GM12892 (cell line): ENCODE results near the gene PDGFRA. TPM values are rescaled to one million over a fixed set of nuclear protein-coding genes. Genes with fewer than 3 reads are reported as not detected.

Source experiments
- DNase-seq: peaks from one replicate; pipeline ENCODE4 v3.0.0; 2011; ENCODE audit not compliant: insufficient read length
- FAIRE-seq: peaks from 2 replicates; lab custom pipeline; 2011; peaks lifted over from hg19 to GRCh38; lab: Jason Lieb, UNC
- POLR2A ChIP-seq: IDR thresholded peaks from 2 replicates; pipeline ENCODE4 v1.6.1; 2011; ENCODE audit warnings: low read depth, low read length, control low read depth
- POLR2AphosphoS5 ChIP-seq: IDR thresholded peaks from 2 replicates; pipeline ENCODE4 v1.6.1; 2011; ENCODE audit warnings: low read depth, low read length, control low read depth
- TAF1 ChIP-seq: IDR thresholded peaks from 2 replicates; pipeline ENCODE4 v1.6.1; 2011; ENCODE audit warnings: low read depth, mild to moderate bottlenecking, control low read depth, low read length, borderline replicate concordance
- polyA plus RNA-seq: library from polyadenylated mRNA; unstranded; fragments of >200 nt; gene quantifications from one replicate; pipeline ENCODE4 v1.2.1, GENCODE V29; 2012; ENCODE audit warnings: missing spikeins, inconsistent platforms; ENCODE audit not compliant: missing spikeins

The PDGFRA gene
- polyA plus RNA-seq = 0.93 TPM

GRCh38 chr4:54228961-54229501 is at the start of gene PDGFRA:
Gene PDGFRA (plus strand): TSS chr4:54229293. CDS start chr4:54258769, 29,476 bp downstream.
- DNase-seq = no peak
- TF ChIP-seq POLR2A (no peak), TAF1 (no peak), POLR2AphosphoS5 (no peak)
- FAIRE-seq = no peak

GRCh38 chr4:54184581-54184980 is 44.5 kb upstream of the PDGFRA start:
- no peak for TF ChIP-seq TAF1
- TF ChIP-seq POLR2A = no peak
- TF ChIP-seq POLR2AphosphoS5 = no peak
- DNase-seq (no peak), FAIRE-seq (no peak)

- no peak for DNase-seq
- no peak for FAIRE-seq
- no peak for TF ChIP-seq POLR2A
These were observed 43.9 kb upstream of the PDGFRA start for GRCh38 chr4:54185044-54185780.

GRCh38 chr4:54185866-54186265 is 43.2 kb upstream of the PDGFRA start:
- no peak for DNase-seq

GRCh38 chr4:54186371-54186770 is 42.7 kb upstream of the PDGFRA start:
- DNase-seq = no peak
- TF ChIP-seq TAF1 (no peak), POLR2AphosphoS5 (no peak), POLR2A (no peak)
- no peak for FAIRE-seq

More at GRCh38 chr4:54185866-54186265, 43.2 kb upstream of the PDGFRA start:
- TF ChIP-seq TAF1 = no peak
- no peak for TF ChIP-seq POLR2AphosphoS5
- TF ChIP-seq POLR2A = no peak
- FAIRE-seq = no peak

GRCh38 chr4:54187148-54187547 is 41.9 kb upstream of the PDGFRA start:
- FAIRE-seq (no peak), DNase-seq (no peak)
- TF ChIP-seq POLR2AphosphoS5 (no peak), POLR2A (no peak), TAF1 (no peak)

GRCh38 chr4:54189140-54189539 is 40.0 kb upstream of the PDGFRA start:
- DNase-seq (no peak), FAIRE-seq (no peak)
- TF ChIP-seq TAF1 = no peak
- no peak for TF ChIP-seq POLR2AphosphoS5
- no peak for TF ChIP-seq POLR2A

GRCh38 chr4:54192811-54193210 is 36.3 kb upstream of the PDGFRA start:
- DNase-seq = no peak
- no peak for FAIRE-seq
- TF ChIP-seq POLR2A = no peak
- no peak for TF ChIP-seq TAF1
- no peak for TF ChIP-seq POLR2AphosphoS5

- FAIRE-seq (no peak), DNase-seq (no peak)
These were observed 31.2 kb upstream of the PDGFRA start for GRCh38 chr4:54197926-54198325.

GRCh38 chr4:54199919-54200318 is 29.2 kb upstream of the PDGFRA start:
- DNase-seq = no peak
- TF ChIP-seq TAF1 (no peak), POLR2AphosphoS5 (no peak), POLR2A (no peak)
- FAIRE-seq = no peak

More at GRCh38 chr4:54197926-54198325, 31.2 kb upstream of the PDGFRA start:
- TF ChIP-seq POLR2A (no peak), POLR2AphosphoS5 (no peak), TAF1 (no peak)

- DNase-seq (no peak), FAIRE-seq (no peak)
- TF ChIP-seq POLR2A = no peak
- TF ChIP-seq POLR2AphosphoS5 = no peak
- TF ChIP-seq TAF1 = no peak
These were observed 19.5 kb upstream of the PDGFRA start for GRCh38 chr4:54209617-54210016.

- no peak for DNase-seq
- FAIRE-seq = no peak
- TF ChIP-seq TAF1 (no peak), POLR2AphosphoS5 (no peak), POLR2A (no peak)
These were observed 16.1 kb upstream of the PDGFRA start for GRCh38 chr4:54213001-54213400.
